DND-41 (cell line): Measurements from ENCODE around the gene RRP9.

Source experiments
- ATAC-seq: fragments of 200-7000 bp; cut with Tn5 transposase; 3 replicates; pipeline ENCODE4 v1.9.1; 2021; ENCODE audit warnings: low read depth; ENCODE audit not compliant: insufficient read depth
- DNase-seq: peaks from one replicate; pipeline ENCODE4 v3.0.0-alpha.2; 2020
- H2AFZ ChIP-seq: 2 replicates; pipeline ENCODE4 v1.6.0; 2012; ENCODE audit warnings: low read depth, low read length
- H3K27ac ChIP-seq: 2 replicates; pipeline ENCODE4 v1.5.1; 2012; ENCODE audit warnings: low read length, inconsistent platforms
- H3K27me3 ChIP-seq: fragments of 200-600 bp; sonication (generic); 2 replicates; pipeline ENCODE4 v1.6.0; 2012; ENCODE audit warnings: low read length, mild to moderate bottlenecking, inconsistent platforms; ENCODE audit not compliant: insufficient read depth, poor library complexity
- H3K36me3 ChIP-seq: 2 replicates; pipeline ENCODE4 v1.5.1; 2012; ENCODE audit warnings: low read length, inconsistent platforms; ENCODE audit not compliant: insufficient read depth
- H3K4me1 ChIP-seq: 2 replicates; pipeline ENCODE4 v1.5.1; 2012; ENCODE audit warnings: mild to moderate bottlenecking, low read length; ENCODE audit not compliant: insufficient read depth
- H3K4me2 ChIP-seq: 2 replicates; pipeline ENCODE4 v1.6.0; 2012; ENCODE audit warnings: mild to moderate bottlenecking, moderate library complexity, low read length, inconsistent platforms; ENCODE audit not compliant: insufficient read depth
- H3K4me3 ChIP-seq, 2 experiments: fragments of 200-600 bp in 1 of 2; shearing (Covaris generic) in 1 of 2; 2 replicates each; pipeline ENCODE4 v1.5.1; 2012 to 2016; ENCODE audit warnings: inconsistent platforms in 2 of 2, low read length in 2 of 2, mild to moderate bottlenecking in 2 of 2, low read depth in 1 of 2, moderate library complexity in 1 of 2
- H3K79me2 ChIP-seq: 2 replicates; pipeline ENCODE4 v1.6.0; 2012; ENCODE audit warnings: low read length, inconsistent platforms; ENCODE audit not compliant: insufficient read depth
- H3K9ac ChIP-seq: 2 replicates; pipeline ENCODE4 v1.6.0; 2012; ENCODE audit warnings: low read depth, mild to moderate bottlenecking, inconsistent platforms, low read length, moderate library complexity
- H3K9me3 ChIP-seq: 2 replicates; pipeline ENCODE4 v1.5.1; 2012; ENCODE audit warnings: low read length, moderate library complexity, mild to moderate bottlenecking, inconsistent platforms; ENCODE audit not compliant: insufficient read depth, severe bottlenecking
- H4K20me1 ChIP-seq: 2 replicates; pipeline ENCODE4 v1.6.0; 2012; ENCODE audit warnings: low read length; ENCODE audit not compliant: insufficient read depth
- EZH2 ChIP-seq: IDR thresholded peaks from 3 replicates; pipeline ENCODE4 v1.6.1; 2012; ENCODE audit warnings: borderline replicate concordance, low read depth, mild to moderate bottlenecking, moderate library complexity, low read length, inconsistent platforms; ENCODE audit not compliant: severe bottlenecking
- TF ChIP-seq, protein P1 (sequence below): IDR thresholded peaks from 2 replicates; pipeline ENCODE4 v1.5.1; 2012; ENCODE audit warnings: borderline replicate concordance, low read length, moderate library complexity, mild to moderate bottlenecking; ENCODE audit not compliant: poor library complexity, severe bottlenecking; ENCODE audit errors: extremely low read depth

The RRP9 gene

DNA sequence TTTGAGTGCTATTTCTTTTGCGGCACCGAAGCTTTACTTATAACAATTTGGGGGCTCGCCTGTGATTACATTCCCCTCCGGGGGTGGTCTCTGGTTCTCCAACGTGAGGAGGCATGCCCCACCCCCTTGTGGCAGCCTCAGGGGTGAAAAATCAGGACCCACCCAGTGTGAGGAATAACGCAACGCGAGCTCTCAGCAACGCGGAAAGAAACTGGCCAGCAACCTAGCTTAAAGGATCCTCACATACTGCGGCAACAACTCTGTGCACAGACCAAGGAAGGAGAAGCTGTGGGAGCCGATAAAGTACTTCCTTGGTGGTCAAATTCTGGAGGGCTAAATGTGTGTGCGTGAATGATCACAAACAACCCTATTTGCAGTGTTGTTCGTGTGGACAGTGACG is 44.3 kb downstream of the RRP9 start:
- Histone ChIP-seq H3K79me2 (no peaks in the 10 kb centered on the region), H3K36me3 (no peaks in the 10 kb centered on the region), H3K4me1 (peaks cover 6% of the 10 kb centered on the region), H3K4me3 (no peak overlapping the region), H3K27me3 (no peaks in the 10 kb centered on the region), H3K4me2 (no peak overlapping the region), H2AFZ (no peak overlapping the region), H4K20me1 (no peaks in the 10 kb centered on the region), H3K9ac (no peak overlapping the region), H3K9me3 (no peaks in the 10 kb centered on the region), H3K27ac (no peak overlapping the region)
- no peak for DNase-seq
- TF ChIP-seq, protein P1, sequence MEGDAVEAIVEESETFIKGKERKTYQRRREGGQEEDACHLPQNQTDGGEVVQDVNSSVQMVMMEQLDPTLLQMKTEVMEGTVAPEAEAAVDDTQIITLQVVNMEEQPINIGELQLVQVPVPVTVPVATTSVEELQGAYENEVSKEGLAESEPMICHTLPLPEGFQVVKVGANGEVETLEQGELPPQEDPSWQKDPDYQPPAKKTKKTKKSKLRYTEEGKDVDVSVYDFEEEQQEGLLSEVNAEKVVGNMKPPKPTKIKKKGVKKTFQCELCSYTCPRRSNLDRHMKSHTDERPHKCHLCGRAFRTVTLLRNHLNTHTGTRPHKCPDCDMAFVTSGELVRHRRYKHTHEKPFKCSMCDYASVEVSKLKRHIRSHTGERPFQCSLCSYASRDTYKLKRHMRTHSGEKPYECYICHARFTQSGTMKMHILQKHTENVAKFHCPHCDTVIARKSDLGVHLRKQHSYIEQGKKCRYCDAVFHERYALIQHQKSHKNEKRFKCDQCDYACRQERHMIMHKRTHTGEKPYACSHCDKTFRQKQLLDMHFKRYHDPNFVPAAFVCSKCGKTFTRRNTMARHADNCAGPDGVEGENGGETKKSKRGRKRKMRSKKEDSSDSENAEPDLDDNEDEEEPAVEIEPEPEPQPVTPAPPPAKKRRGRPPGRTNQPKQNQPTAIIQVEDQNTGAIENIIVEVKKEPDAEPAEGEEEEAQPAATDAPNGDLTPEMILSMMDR = no peak
- TF ChIP-seq EZH2 = no peak
- ATAC-seq = no peak

DNA sequence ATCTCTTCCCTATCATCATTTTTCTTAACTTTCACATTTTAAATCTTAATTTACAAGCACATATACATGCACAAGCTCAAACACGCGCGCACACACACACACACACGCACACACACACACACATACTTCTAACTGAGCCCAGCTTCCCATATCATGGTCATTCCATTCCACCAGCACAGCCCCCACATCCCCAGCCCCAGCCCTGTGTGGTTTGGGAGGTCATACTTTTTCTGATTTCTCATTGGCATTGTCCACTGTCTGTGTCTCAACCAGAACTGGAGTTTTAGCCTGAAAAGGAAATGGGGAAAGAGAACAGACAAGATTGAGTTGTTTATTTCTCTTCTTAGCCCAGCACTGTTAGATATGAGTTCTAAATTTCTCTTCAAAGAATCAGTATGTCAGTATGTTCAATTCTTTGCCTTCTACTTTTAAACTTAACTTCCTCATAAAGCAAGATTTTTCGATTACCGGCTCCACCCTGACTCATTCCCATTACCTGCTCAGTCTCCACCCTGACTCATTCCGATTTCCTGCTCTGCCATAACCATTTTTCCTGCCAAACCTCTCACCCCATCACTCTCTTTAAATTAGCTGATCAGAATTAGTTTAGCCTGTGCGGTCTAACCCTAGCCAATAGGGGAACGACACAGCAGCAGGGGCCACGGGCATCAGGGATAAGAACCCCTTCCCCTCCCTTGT is 44.9 kb downstream of the RRP9 start:
- no peaks in the 10 kb centered on the region for H3K9me3 ChIP-seq
- peaks cover 13% of the 10 kb centered on the region for H3K4me1 ChIP-seq
- no peaks in the 10 kb centered on the region for H3K79me2 ChIP-seq
- no peaks in the 10 kb centered on the region for H4K20me1 ChIP-seq
- TF ChIP-seq EZH2 = no peak
- TF ChIP-seq, protein P1 = no peak
- H3K9ac ChIP-seq = no peak overlapping the region
- no peaks in the 10 kb centered on the region for H3K27me3 ChIP-seq
- H2AFZ ChIP-seq = no peak overlapping the region
- H3K4me3 ChIP-seq = no peak overlapping the region
- ATAC-seq (no peak), DNase-seq (no peak)
- no peaks in the 10 kb centered on the region for H3K36me3 ChIP-seq
- H3K27ac ChIP-seq = no peak overlapping the region
- H3K4me2 ChIP-seq = no peak overlapping the region

DNA sequence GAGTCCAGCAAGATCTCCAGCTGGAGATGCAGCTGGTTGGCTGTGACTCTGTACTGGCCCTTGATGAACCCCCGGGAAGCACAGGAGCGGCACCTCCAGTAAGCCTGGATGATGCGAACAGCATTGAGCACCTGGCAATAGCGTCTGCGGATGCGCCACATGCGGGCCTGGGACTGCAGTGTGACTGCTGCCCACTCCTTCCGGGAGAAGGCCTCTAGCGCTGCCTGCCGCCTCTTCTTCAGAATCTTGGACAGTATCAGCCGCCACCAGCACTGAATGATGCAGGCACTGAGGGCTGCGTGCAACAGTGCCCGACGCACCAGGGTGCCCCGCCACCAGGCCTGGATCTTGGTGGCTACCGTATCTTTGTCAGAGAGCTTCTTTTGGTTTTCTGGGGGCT is 46.8 kb downstream of the RRP9 start:
- Histone ChIP-seq H2AFZ (no peak overlapping the region), H3K4me3 (no peak overlapping the region), H3K36me3 (no peaks in the 10 kb centered on the region), H4K20me1 (no peaks in the 10 kb centered on the region), H3K4me1 (peaks cover 20% of the 10 kb centered on the region), H3K27ac (no peak overlapping the region), H3K9me3 (no peaks in the 10 kb centered on the region), H3K79me2 (no peaks in the 10 kb centered on the region), H3K9ac (no peak overlapping the region), H3K4me2 (no peak overlapping the region), H3K27me3 (no peaks in the 10 kb centered on the region)
- ATAC-seq (no peak), DNase-seq (no peak)
- TF ChIP-seq, protein P1 = no peak
- no peak for TF ChIP-seq EZH2
